ENCODE data around the gene TBC1D2B.
"Not testable (repeated sequence)": the region's sequence is repeated elsewhere in the genome, so short reads cannot be mapped to it uniquely, and the experiment has no call there.

The TBC1D2B gene

GRCh38 chr15:77986891-77987764, 90.4 kb downstream of the TBC1D2B start:
- H3K4me3 ChIP-seq (ENCODE audit: low read length) = no peak overlapping the region
- H3K27ac ChIP-seq (ENCODE audit: low read length) = no peak overlapping the region
- no peaks in the 10 kb centered on the region for H3K9me3 ChIP-seq (ENCODE audit: insufficient read depth, low read depth, low read length)
- no peaks in the 10 kb centered on the region for H3K4me1 ChIP-seq (ENCODE audit: insufficient read depth, low read length)
- H3K36me3 ChIP-seq (ENCODE audit: insufficient read depth, low read depth, low read length) = no peaks in the 10 kb centered on the region
- no peak overlapping the region for H3K9ac ChIP-seq (ENCODE audit: low read depth, low read length)
- H3K27me3 ChIP-seq (ENCODE audit: insufficient read depth, low read length) = no peaks in the 10 kb centered on the region

GRCh38 chr15:77985931-77986480, 91.5 kb downstream of the TBC1D2B start:
- Histone ChIP-seq H3K36me3 (ENCODE audit: insufficient read depth, low read depth, low read length) (no peaks in the 10 kb centered on the region), H3K4me3 (ENCODE audit: low read length) (no peak overlapping the region), H3K27ac (ENCODE audit: low read length) (no peak overlapping the region), H3K27me3 (ENCODE audit: insufficient read depth, low read length) (no peaks in the 10 kb centered on the region), H3K9ac (ENCODE audit: low read depth, low read length) (no peak overlapping the region), H3K4me1 (ENCODE audit: insufficient read depth, low read length) (no peaks in the 10 kb centered on the region), H3K9me3 (ENCODE audit: insufficient read depth, low read depth, low read length) (no peaks in the 10 kb centered on the region)

GRCh38 chr15:77985031-77985930, 92.2 kb downstream of the TBC1D2B start:
- Histone ChIP-seq H3K4me1 (ENCODE audit: insufficient read depth, low read length) (no peaks in the 10 kb centered on the region), H3K9ac (ENCODE audit: low read depth, low read length) (no peak overlapping the region), H3K4me3 (ENCODE audit: low read length) (no peak overlapping the region), H3K36me3 (ENCODE audit: insufficient read depth, low read depth, low read length) (no peaks in the 10 kb centered on the region), H3K9me3 (ENCODE audit: insufficient read depth, low read depth, low read length) (no peaks in the 10 kb centered on the region), H3K27ac (ENCODE audit: low read length) (no peak overlapping the region), H3K27me3 (ENCODE audit: insufficient read depth, low read length) (no peaks in the 10 kb centered on the region)

GRCh38 chr15:77984446-77984861, 93.1 kb downstream of the TBC1D2B start:
- no peaks in the 10 kb centered on the region for H3K36me3 ChIP-seq (ENCODE audit: insufficient read depth, low read depth, low read length)
- H3K4me1 ChIP-seq (ENCODE audit: insufficient read depth, low read length) = no peaks in the 10 kb centered on the region
- H3K9me3 ChIP-seq (ENCODE audit: insufficient read depth, low read depth, low read length) = no peaks in the 10 kb centered on the region
- H3K4me3 ChIP-seq (ENCODE audit: low read length) = no peak overlapping the region
- no peak overlapping the region for H3K27ac ChIP-seq (ENCODE audit: low read length)
- H3K27me3 ChIP-seq (ENCODE audit: insufficient read depth, low read length) = no peaks in the 10 kb centered on the region
- H3K9ac ChIP-seq (ENCODE audit: low read depth, low read length) = no peak overlapping the region

- H3K4me3 ChIP-seq (ENCODE audit: low read length) = no peak overlapping the region
- H3K36me3 ChIP-seq (ENCODE audit: insufficient read depth, low read depth, low read length) = no peaks in the 10 kb centered on the region
- no peaks in the 10 kb centered on the region for H3K9me3 ChIP-seq (ENCODE audit: insufficient read depth, low read depth, low read length)
- H3K27ac ChIP-seq (ENCODE audit: low read length) = no peak overlapping the region
- H3K4me1 ChIP-seq (ENCODE audit: insufficient read depth, low read length) = no peaks in the 10 kb centered on the region
- no peak overlapping the region for H3K9ac ChIP-seq (ENCODE audit: low read depth, low read length)
- H3K27me3 ChIP-seq (ENCODE audit: insufficient read depth, low read length) = no peaks in the 10 kb centered on the region
These were observed 93.6 kb downstream of the TBC1D2B start for GRCh38 chr15:77983708-77984445.

GRCh38 chr15:77983091-77983707, 94.3 kb downstream of the TBC1D2B start:
- no peaks in the 10 kb centered on the region for H3K9me3 ChIP-seq (ENCODE audit: insufficient read depth, low read depth, low read length)
- no peaks in the 10 kb centered on the region for H3K27me3 ChIP-seq (ENCODE audit: insufficient read depth, low read length)
- no peaks in the 10 kb centered on the region for H3K36me3 ChIP-seq (ENCODE audit: insufficient read depth, low read depth, low read length)
- H3K9ac ChIP-seq (ENCODE audit: low read depth, low read length) = no peak overlapping the region
- no peak overlapping the region for H3K4me3 ChIP-seq (ENCODE audit: low read length)
- no peak overlapping the region for H3K27ac ChIP-seq (ENCODE audit: low read length)
- H3K4me1 ChIP-seq (ENCODE audit: insufficient read depth, low read length) = no peaks in the 10 kb centered on the region

GRCh38 chr15:77982127-77982490, 95.4 kb downstream of the TBC1D2B start:
- H3K27me3 ChIP-seq (ENCODE audit: insufficient read depth, low read length) = no peaks in the 10 kb centered on the region
- H3K9ac ChIP-seq (ENCODE audit: low read depth, low read length) = no peak overlapping the region
- H3K36me3 ChIP-seq (ENCODE audit: insufficient read depth, low read depth, low read length) = no peaks in the 10 kb centered on the region
- no peak overlapping the region for H3K4me3 ChIP-seq (ENCODE audit: low read length)
- no peak overlapping the region for H3K27ac ChIP-seq (ENCODE audit: low read length)
- H3K4me1 ChIP-seq (ENCODE audit: insufficient read depth, low read length) = no peaks in the 10 kb centered on the region
- H3K9me3 ChIP-seq (ENCODE audit: insufficient read depth, low read depth, low read length) = no peaks in the 10 kb centered on the region

- Histone ChIP-seq H3K36me3 (ENCODE audit: insufficient read depth, low read depth, low read length) (no peaks in the 10 kb centered on the region), H3K9me3 (ENCODE audit: insufficient read depth, low read depth, low read length) (no peaks in the 10 kb centered on the region), H3K4me3 (ENCODE audit: low read length) (no peak overlapping the region), H3K4me1 (ENCODE audit: insufficient read depth, low read length) (no peaks in the 10 kb centered on the region), H3K27me3 (ENCODE audit: insufficient read depth, low read length) (no peaks in the 10 kb centered on the region), H3K9ac (ENCODE audit: low read depth, low read length) (no peak overlapping the region), H3K27ac (ENCODE audit: low read length) (no peak overlapping the region)
These were observed 96.0 kb downstream of the TBC1D2B start for GRCh38 chr15:77981281-77982126.

GRCh38 chr15:77980674-77981073, 96.8 kb downstream of the TBC1D2B start:
- H3K9ac ChIP-seq (ENCODE audit: low read depth, low read length); H3K9me3 ChIP-seq (ENCODE audit: insufficient read depth, low read depth, low read length); H3K4me1 ChIP-seq (ENCODE audit: insufficient read depth, low read length); H3K4me3 ChIP-seq (ENCODE audit: low read length); H3K27ac ChIP-seq (ENCODE audit: low read length); H3K36me3 ChIP-seq (ENCODE audit: insufficient read depth, low read depth, low read length); H3K27me3 ChIP-seq (ENCODE audit: insufficient read depth, low read length): not testable (repeated sequence)

GRCh38 chr15:77980098-77980497, 97.4 kb downstream of the TBC1D2B start:
- Histone ChIP-seq H3K9ac (ENCODE audit: low read depth, low read length) (no peak overlapping the region), H3K4me1 (ENCODE audit: insufficient read depth, low read length) (no peaks in the 10 kb centered on the region), H3K27me3 (ENCODE audit: insufficient read depth, low read length) (no peaks in the 10 kb centered on the region)

More at GRCh38 chr15:77980098-77980497, 97.4 kb downstream of the TBC1D2B start:
- Histone ChIP-seq H3K36me3 (ENCODE audit: insufficient read depth, low read depth, low read length) (no peaks in the 10 kb centered on the region), H3K9me3 (ENCODE audit: insufficient read depth, low read depth, low read length) (no peaks in the 10 kb centered on the region), H3K27ac (ENCODE audit: low read length) (no peak overlapping the region), H3K4me3 (ENCODE audit: low read length) (no peak overlapping the region)
